Lower leg skin (tissue), 3 donors: ENCODE results near the gene MIS18A.

Experiments
- CTCF ChIP-seq, 3 donors: fragments of 450-650 bp; IDR thresholded peaks; one replicate each; pipeline ENCODE4 v1.5.1; 2016; ENCODE audit warnings: antibody characterized with exemption in 3 of 3, mild to moderate bottlenecking in 3 of 3, moderate library complexity in 2 of 3
- POLR2A ChIP-seq, 2 donors: fragments of 450-650 bp; IDR thresholded peaks; one replicate each; pipeline ENCODE4 v1.6.1; 2016 to 2017; ENCODE audit warnings: antibody characterized with exemption in 2 of 2, mild to moderate bottlenecking in 1 of 2, moderate library complexity in 1 of 2

GRCh38 chr21:32312326-32312725 is 33.5 kb upstream of the MIS18A start:
- TF ChIP-seq CTCF (IDR thresholded peaks at IDR 0.05) (no peak), POLR2A (IDR thresholded peaks at IDR 0.05) (no peak)
